K562 (cell line): ENCODE data around the gene ZIC2. TPM values are rescaled to one million over a fixed set of nuclear protein-coding genes. Genes with fewer than 3 reads are reported as not detected.

Experiments used
- ATAC-seq: fragments of 200-7000 bp; cut with Tn5 transposase; 3 replicates; pipeline ENCODE4 v1.9.1; 2020; ENCODE audit warnings: moderate library complexity
- BruUV-seq: library from RNA; stranded (reverse); fragments of 400-500 nt; replicated peaks from 2 replicates; lab custom pipeline; 2021; lab: Mats Ljungman, UMichigan
- CTCF ChIA-PET: fragments of 300-600 bp; formaldehyde crosslinking; extraction: SDS; loops from one replicate; lab custom pipeline; 2021; ENCODE audit warnings: low intra/inter-chr PET ratio; lab: Yijun Ruan, JAX
- POLR2A ChIA-PET: fragments of 300-600, 350-650 bp; sonication (Branson Sonifier 250); formaldehyde crosslinking; extraction: SDS; loops from one replicate; lab custom pipeline; 2021; ENCODE audit warnings: antibody characterized with exemption, inconsistent platforms; lab: Yijun Ruan, JAX
- DNase-seq, 4 experiments: peaks; one replicate each; pipeline versions ENCODE4 v3.0.0 to v3.0.0-alpha.2; 2011 to 2018; ENCODE audit warnings: low spot score in 3 of 4, mixed read lengths in 3 of 4; ENCODE audit errors: extremely low read depth in 1 of 4
- FAIRE-seq: peaks from 2 replicates; lab custom pipeline; 2011; peaks lifted over from hg19 to GRCh38; lab: Jason Lieb, UNC
- H2AFZ ChIP-seq: 2 replicates; pipeline ENCODE4 v1.6.0; 2011; ENCODE audit warnings: low read depth, low read length, control low read depth, inconsistent platforms
- H3K27ac ChIP-seq: fragments of 200-600 bp; 3 replicates; pipeline ENCODE4 v1.8.0; 2011; ENCODE audit warnings: low read depth, mild to moderate bottlenecking, control low read depth, inconsistent platforms, low read length, moderate library complexity, mixed read lengths; ENCODE audit errors: extremely low read depth
- H3K27me3 ChIP-seq, 2 experiments: fragments of 300-600 bp in 1 of 2; 2 replicates in 1 of 2; 3 replicates in 1 of 2; pipeline versions ENCODE4 v1.6.0 to v1.8.0; 2011; ENCODE audit warnings: inconsistent platforms in 2 of 2, low read length in 2 of 2, mild to moderate bottlenecking in 1 of 2, mixed read lengths in 1 of 2, moderate library complexity in 1 of 2; ENCODE audit not compliant: control insufficient read depth in 2 of 2, insufficient read depth in 2 of 2
- H3K36me3 ChIP-seq: fragments of 300-600 bp; 3 replicates; pipeline ENCODE4 v1.8.0; 2011; ENCODE audit warnings: mild to moderate bottlenecking, low read length, inconsistent platforms; ENCODE audit not compliant: control insufficient read depth, insufficient read depth
- H3K4me1 ChIP-seq, 2 experiments: fragments of 200-600 bp in 1 of 2; replicated peaks in 1 of 2; 2 replicates in 1 of 2; 3 replicates in 1 of 2; pipeline versions ENCODE4 v1.5.1 to v1.8.0; 2011; ENCODE audit warnings: inconsistent platforms in 2 of 2, low read length in 2 of 2, mild to moderate bottlenecking in 1 of 2, mixed read lengths in 1 of 2, moderate library complexity in 1 of 2; ENCODE audit not compliant: control insufficient read depth in 2 of 2, insufficient read depth in 2 of 2
- H3K4me2 ChIP-seq: 2 replicates; pipeline ENCODE4 v1.6.1; 2011; ENCODE audit warnings: low read length, control low read depth, inconsistent platforms, mixed read lengths; ENCODE audit not compliant: insufficient read depth
- H3K4me3 ChIP-seq: fragments of 200-600 bp; sonication (generic), shearing (Covaris generic); 2 replicates; pipeline ENCODE4 v1.5.1; 2016; ENCODE audit warnings: control low read depth, inconsistent platforms
- H3K79me2 ChIP-seq: fragments of 200-600 bp; 3 replicates; pipeline ENCODE4 v1.8.0; 2011; ENCODE audit warnings: low read length, inconsistent platforms; ENCODE audit not compliant: control insufficient read depth, insufficient read depth
- H3K9ac ChIP-seq, 2 experiments: 2 replicates each; pipeline versions ENCODE4 v1.6.0 to v1.6.1; 2011; ENCODE audit warnings: low read depth in 2 of 2, low read length in 2 of 2, control low read depth in 1 of 2, inconsistent platforms in 1 of 2, mild to moderate bottlenecking in 1 of 2, mixed read lengths in 1 of 2; ENCODE audit not compliant: insufficient read depth in 1 of 2
- H3K9me1 ChIP-seq: one replicate; pipeline ENCODE4 v1.6.0; 2011; ENCODE audit warnings: inconsistent platforms, mild to moderate bottlenecking, low read length, moderate library complexity; ENCODE audit not compliant: control insufficient read depth, insufficient read depth
- H3K9me3 ChIP-seq: replicated peaks from 2 replicates; pipeline ENCODE4 v1.5.1; 2011; ENCODE audit warnings: low read depth, low read length, inconsistent platforms; ENCODE audit not compliant: control insufficient read depth, insufficient read depth
- H4K20me1 ChIP-seq: replicated peaks from 2 replicates; pipeline ENCODE4 v1.6.1; 2011; ENCODE audit warnings: low read length, inconsistent platforms, mixed read lengths; ENCODE audit not compliant: control insufficient read depth, insufficient read depth
- CCAR2 ChIP-seq: fragments of 200-400 bp; formaldehyde crosslinking; IDR thresholded peaks from 2 replicates; pipeline ENCODE4 v1.6.1; 2017; ENCODE audit warnings: mild to moderate bottlenecking, low read depth, low read length
- DIDO1 ChIP-seq: fragments of 450-650 bp; IDR thresholded peaks from 2 replicates; pipeline ENCODE4 v1.6.1; 2016; ENCODE audit warnings: low read depth, missing biosample characterization, missing genetic modification characterization
- DNMT1 ChIP-seq: fragments of 450-650 bp; IDR thresholded peaks from 2 replicates; pipeline ENCODE4 v1.6.1; 2016; ENCODE audit warnings: antibody characterized with exemption, mild to moderate bottlenecking
- E2F3 ChIP-seq: fragments of 250-450 bp; sonication (Bioruptor Pico); IDR thresholded peaks from 2 replicates; pipeline ENCODE4 v1.4.0; 2020; ENCODE audit warnings: mild to moderate bottlenecking
- FOXK2 ChIP-seq, 2 experiments: fragments of 450-650 bp; IDR thresholded peaks in 1 of 2; conservative IDR thresholded peaks in 1 of 2; 2 replicates each; pipeline ENCODE4 v1.6.1; 2016; ENCODE audit warnings: low read depth in 2 of 2, mild to moderate bottlenecking in 1 of 2
- FUS ChIP-seq: fragments of 200-400 bp; formaldehyde crosslinking; optimal IDR thresholded peaks from 2 replicates; pipeline ENCODE3; 2017; ENCODE audit warnings: low read depth, low read length
- HMGN3 ChIP-seq: IDR thresholded peaks from 2 replicates; pipeline ENCODE4 v1.6.1; 2011; ENCODE audit warnings: borderline replicate concordance, low read depth, mild to moderate bottlenecking, mixed read lengths, low read length; ENCODE audit not compliant: insufficient read length; ENCODE audit errors: extremely low read depth
- JUNB ChIP-seq: fragments of 450-650 bp; formaldehyde crosslinking; conservative IDR thresholded peaks from 2 replicates; pipeline ENCODE4 v1.4.0; 2020; ENCODE audit warnings: mild to moderate bottlenecking
- MTA3 ChIP-seq: fragments of 450-650 bp; formaldehyde crosslinking; IDR thresholded peaks from 2 replicates; pipeline ENCODE4 v1.6.1; 2017; ENCODE audit warnings: mild to moderate bottlenecking, borderline replicate concordance
- RBFOX2 ChIP-seq: fragments of 200-400 bp; formaldehyde crosslinking; IDR thresholded peaks from 2 replicates; pipeline ENCODE4 v1.6.1; 2017; ENCODE audit warnings: low read depth, mild to moderate bottlenecking, low read length, moderate library complexity
- TEAD1 ChIP-seq, 2 experiments: fragments of 450-650 bp in 1 of 2; sonication (generic) in 1 of 2; formaldehyde crosslinking; IDR thresholded peaks; 2 replicates each; pipeline versions ENCODE4 v1.4.0 to v1.8.0; 2020 to 2022; ENCODE audit warnings: mild to moderate bottlenecking in 2 of 2, missing genetic modification reagents in 1 of 2
- ZBTB7A ChIP-seq: IDR thresholded peaks from 2 replicates; pipeline ENCODE4 v1.6.1; 2011; ENCODE audit warnings: low read depth, mild to moderate bottlenecking, low read length, moderate library complexity, borderline replicate concordance; ENCODE audit not compliant: control insufficient read depth
- ZFX ChIP-seq: sonication (generic); formaldehyde crosslinking; IDR thresholded peaks from 2 replicates; pipeline ENCODE4 v1.8.0; 2022; ENCODE audit warnings: mild to moderate bottlenecking, missing genetic modification reagents, moderate library complexity
- ZNF140 ChIP-seq: fragments of 250-450 bp; sonication (Bioruptor Pico); IDR thresholded peaks from 2 replicates; pipeline ENCODE4 v1.8.0; 2021; ENCODE audit warnings: moderate library complexity, mild to moderate bottlenecking, inconsistent platforms
- ZNF707 ChIP-seq: fragments of 250-450 bp; sonication (Bioruptor Pico); conservative IDR thresholded peaks from 2 replicates; pipeline ENCODE4 v1.8.0; 2022; ENCODE audit warnings: inconsistent platforms, mild to moderate bottlenecking, moderate library complexity
- WGBS: fragments of 100-300 bp; shearing (Covaris generic); methylation state at CpG from one replicate; pipeline ENCODE4 v1.1.6; 2016; ENCODE audit warnings: low coverage, mixed read lengths; ENCODE audit not compliant: insufficient coverage; ENCODE audit errors: missing lambda C conversion rate; 5-methylcytosine and 5-hydroxymethylcytosine counted together
- in situ Hi-C: fragments of 300-500 bp; cut with MboI; formaldehyde crosslinking; loops from 4 replicates; pipeline ENCODE4 v1.15.0; 2018; ENCODE audit warnings: inconsistent platforms, mixed read lengths
- intact Hi-C: fragments of 100-400 bp; cut with micrococcal nuclease; formaldehyde crosslinking; loops from 2 replicates; pipeline ENCODE4 v1.14.2; 2022
- polyA plus RNA-seq, 8 experiments: library from polyadenylated mRNA; depleted of rRNA in 4 of 8; stranded (reverse) in 5 of 8; unstranded in 3 of 8; fragments of >200 nt; fragmentation: Nextera tagmentation in 2 of 8; fragmentation: Illumina TruSeq in 1 of 8; extraction: Ambion mirVana in 2 of 8; extraction: Trizol in 1 of 8; gene quantifications; 2 replicates each; pipeline versions ENCODE4 v1.2.1 to v1.2.3, GENCODE V29; 2011 to 2014; ENCODE audit warnings: inconsistent platforms in 1 of 8, missing spikeins in 1 of 8
- total RNA-seq, 7 experiments: library from RNA; depleted of rRNA in 6 of 7; stranded (reverse); fragments of >200 nt in 6 of 7; fragmentation: Illumina TruSeq in 2 of 7; extraction: Trizol in 2 of 7; gene quantifications; 2 replicates each; pipeline versions ENCODE4 v1.2.1 to v1.2.3, GENCODE V29; 2011 to 2021; ENCODE audit warnings: low replicate concordance in 1 of 7
- TF ChIP-seq, protein P1 (sequence below): fragments of 250-450 bp; sonication (Bioruptor Pico); IDR thresholded peaks from 2 replicates; pipeline ENCODE4 v1.9.0; 2021; ENCODE audit warnings: mild to moderate bottlenecking, inconsistent platforms
- TF ChIP-seq, protein P2 (sequence below), 3 experiments: fragments of 200-800 bp in 1 of 3; fragments of 250-450 bp in 1 of 3; fragments of 450-650 bp in 1 of 3; sonication (Bioruptor Pico) in 1 of 3; sonication (Bioruptor generic) in 1 of 3; formaldehyde crosslinking in 1 of 3; IDR thresholded peaks; 2 replicates each; pipeline versions ENCODE4 v1.6.1 to v1.8.0; 2016 to 2022; ENCODE audit warnings: mild to moderate bottlenecking in 2 of 3, missing genetic modification characterization in 2 of 3, missing compliant biosample characterization in 1 of 3, moderate library complexity in 1 of 3

The ZIC2 gene
- total and polyA plus RNA-seq, 9 of the 15 experiments (the other 6 are each of a cell fraction or from before 2014, with no cell fraction given) = 1.8 to 18.0 (median 4.5) TPM

DNA sequence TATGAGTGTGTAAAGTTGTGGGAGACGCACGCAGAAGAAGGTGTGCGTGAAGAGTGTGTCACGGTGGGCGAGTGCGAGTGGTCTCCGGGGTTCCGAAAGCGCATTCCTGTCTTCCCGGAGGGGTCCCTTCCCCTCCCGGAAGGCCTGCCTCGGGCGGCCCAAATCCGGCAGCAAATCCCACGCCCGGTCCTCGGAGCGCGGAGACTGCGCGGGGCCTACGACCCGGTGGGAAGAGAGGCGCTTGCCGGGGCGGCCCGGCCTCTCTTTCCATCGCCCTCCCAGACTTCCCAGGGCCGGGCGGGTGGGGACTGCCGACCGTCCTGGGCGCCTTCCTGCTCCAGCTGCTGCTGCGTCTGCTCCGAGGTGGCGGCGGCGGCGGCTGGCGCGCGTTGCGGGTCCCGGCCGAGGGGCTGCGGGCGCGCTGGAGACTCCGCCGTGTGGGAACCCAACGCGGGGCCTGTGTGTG, 12.1 kb upstream of the ZIC2 start:
- Histone ChIP-seq H3K4me1 (peaks cover 0 to 40% of the 10 kb centered on the region in 2 experiments; a peak in 3 of 5 replicates), H2AFZ (peak overlapping the region; percentile 94)
- ATAC-seq = peak; percentile 42
- TF ChIP-seq MTA3 (no peak), HMGN3 (no peak), ZBTB7A (peak; percentile 49; the same call in 1 of the 2 replicates), JUNB (CRISPR knock-in tag) (no peak), DIDO1 (tag) (no peak), E2F3 (CRISPR knock-in tag) (no peak), ZNF707 (CRISPR knock-in tag) (no peak), ZNF140 (CRISPR knock-in tag) (no peak), CCAR2 (no peak), FOXK2 (conservative IDR thresholded peaks at IDR 0.05 in 1 of 2, IDR thresholded peaks at IDR 0.05 in 1 of 2; ENCODE audit: low read depth in 2 of 2) (no peak), RBFOX2 (peak; percentile 20; the same call in 1 of the 2 replicates), DNMT1 (no peak), ZFX (CRISPR knock-in tag) (0 out of 2 replicates have a peak, but pooled peaks have one; percentile 6), FUS (no peak), TEAD1 (CRISPR knock-in tag; IDR thresholded peaks at IDR 0.05) (no peak)
- TF ChIP-seq, protein P1, sequence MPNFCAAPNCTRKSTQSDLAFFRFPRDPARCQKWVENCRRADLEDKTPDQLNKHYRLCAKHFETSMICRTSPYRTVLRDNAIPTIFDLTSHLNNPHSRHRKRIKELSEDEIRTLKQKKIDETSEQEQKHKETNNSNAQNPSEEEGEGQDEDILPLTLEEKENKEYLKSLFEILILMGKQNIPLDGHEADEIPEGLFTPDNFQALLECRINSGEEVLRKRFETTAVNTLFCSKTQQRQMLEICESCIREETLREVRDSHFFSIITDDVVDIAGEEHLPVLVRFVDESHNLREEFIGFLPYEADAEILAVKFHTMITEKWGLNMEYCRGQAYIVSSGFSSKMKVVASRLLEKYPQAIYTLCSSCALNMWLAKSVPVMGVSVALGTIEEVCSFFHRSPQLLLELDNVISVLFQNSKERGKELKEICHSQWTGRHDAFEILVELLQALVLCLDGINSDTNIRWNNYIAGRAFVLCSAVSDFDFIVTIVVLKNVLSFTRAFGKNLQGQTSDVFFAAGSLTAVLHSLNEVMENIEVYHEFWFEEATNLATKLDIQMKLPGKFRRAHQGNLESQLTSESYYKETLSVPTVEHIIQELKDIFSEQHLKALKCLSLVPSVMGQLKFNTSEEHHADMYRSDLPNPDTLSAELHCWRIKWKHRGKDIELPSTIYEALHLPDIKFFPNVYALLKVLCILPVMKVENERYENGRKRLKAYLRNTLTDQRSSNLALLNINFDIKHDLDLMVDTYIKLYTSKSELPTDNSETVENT = no peak
- TF ChIP-seq, protein P2, sequence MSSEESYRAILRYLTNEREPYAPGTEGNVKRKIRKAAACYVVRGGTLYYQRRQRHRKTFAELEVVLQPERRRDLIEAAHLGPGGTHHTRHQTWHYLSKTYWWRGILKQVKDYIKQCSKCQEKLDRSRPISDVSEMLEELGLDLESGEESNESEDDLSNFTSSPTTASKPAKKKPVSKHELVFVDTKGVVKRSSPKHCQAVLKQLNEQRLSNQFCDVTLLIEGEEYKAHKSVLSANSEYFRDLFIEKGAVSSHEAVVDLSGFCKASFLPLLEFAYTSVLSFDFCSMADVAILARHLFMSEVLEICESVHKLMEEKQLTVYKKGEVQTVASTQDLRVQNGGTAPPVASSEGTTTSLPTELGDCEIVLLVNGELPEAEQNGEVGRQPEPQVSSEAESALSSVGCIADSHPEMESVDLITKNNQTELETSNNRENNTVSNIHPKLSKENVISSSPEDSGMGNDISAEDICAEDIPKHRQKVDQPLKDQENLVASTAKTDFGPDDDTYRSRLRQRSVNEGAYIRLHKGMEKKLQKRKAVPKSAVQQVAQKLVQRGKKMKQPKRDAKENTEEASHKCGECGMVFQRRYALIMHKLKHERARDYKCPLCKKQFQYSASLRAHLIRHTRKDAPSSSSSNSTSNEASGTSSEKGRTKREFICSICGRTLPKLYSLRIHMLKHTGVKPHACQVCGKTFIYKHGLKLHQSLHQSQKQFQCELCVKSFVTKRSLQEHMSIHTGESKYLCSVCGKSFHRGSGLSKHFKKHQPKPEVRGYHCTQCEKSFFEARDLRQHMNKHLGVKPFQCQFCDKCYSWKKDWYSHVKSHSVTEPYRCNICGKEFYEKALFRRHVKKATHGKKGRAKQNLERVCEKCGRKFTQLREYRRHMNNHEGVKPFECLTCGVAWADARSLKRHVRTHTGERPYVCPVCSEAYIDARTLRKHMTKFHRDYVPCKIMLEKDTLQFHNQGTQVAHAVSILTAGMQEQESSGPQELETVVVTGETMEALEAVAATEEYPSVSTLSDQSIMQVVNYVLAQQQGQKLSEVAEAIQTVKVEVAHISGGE (CRISPR knock-in tag; IDR thresholded peaks at IDR 0.05) = no peak

More for the DNA sequence above, 12.1 kb upstream of the ZIC2 start:
- Histone ChIP-seq H3K27ac (peak overlapping the region; percentile 84; the same call in 1 of the 3 replicates), H4K20me1 (no peaks in the 10 kb centered on the region), H3K9me3 (no peaks in the 10 kb centered on the region), H3K79me2 (peaks cover 14% of the 10 kb centered on the region; the same call in 2 of the 3 replicates), H3K9ac (peak overlapping the region; percentile 71 to 99; a peak in 3 of 4 replicates), H3K4me3 (peak overlapping the region; percentile 56), H3K27me3 (no peaks in the 10 kb centered on the region), H3K4me2 (peak overlapping the region; percentile 84), H3K36me3 (peaks cover 12% of the 10 kb centered on the region; the same call in 1 of the 3 replicates), H3K9me1 (no peaks in the 10 kb centered on the region)
- no peak for FAIRE-seq
- in situ Hi-C loops (no loop called here), intact Hi-C loops (no loop called here)
- no TSS peak for BruUV-seq
- CTCF ChIA-PET = no interaction called here
- POLR2A ChIA-PET = interaction anchor here (0.7 to 2.7 kb wide), 2 partner anchors 11 to 39 kb away, joined by 3 to 14 read pairs; partner anchors contain the start of gene ZIC2
- 56% methylated on average over 6 of the region's 52 CpGs for WGBS
- peak in 3 of 4 experiments; percentile 12 to 46 (median 20) for DNase-seq
